Activated CD8-positive, alpha-beta memory T cell treated with anti-CD3 and anti-CD28 coated beads for 24 hours (primary cell): Measurements from ENCODE around the gene EPHB2.

ENCODE experiments used
- DNase-seq: peaks from one replicate; pipeline ENCODE4 v3.0.0-alpha.2; 2020

Gene EPHB2

GRCh38 chr1:22892789-22893188 lies 182.2 kb downstream of the EPHB2 start:
- no peak for DNase-seq

- no peak for DNase-seq
Observed at GRCh38 chr1:22893292-22893691, 182.7 kb downstream of the EPHB2 start.

GRCh38 chr1:22895357-22895756 lies 184.7 kb downstream of the EPHB2 start:
- DNase-seq: no peak

GRCh38 chr1:22896184-22896583 lies 185.5 kb downstream of the EPHB2 start:
- no peak for DNase-seq

GRCh38 chr1:22900451-22900850 lies 189.8 kb downstream of the EPHB2 start:
- no peak for DNase-seq

- no peak for DNase-seq
Observed at GRCh38 chr1:22903113-22903512, 192.5 kb downstream of the EPHB2 start.

- no peak for DNase-seq
Observed at GRCh38 chr1:22906968-22907367, 196.3 kb downstream of the EPHB2 start.

- DNase-seq: no peak
Observed at GRCh38 chr1:22907528-22907927, 196.9 kb downstream of the EPHB2 start.

GRCh38 chr1:22908880-22909426 lies 198.3 kb downstream of the EPHB2 start:
- DNase-seq: no peak

GRCh38 chr1:22910286-22910685 lies 199.6 kb downstream of the EPHB2 start:
- no peak for DNase-seq

- DNase-seq: no peak
Observed at GRCh38 chr1:22910986-22911651, 200.5 kb downstream of the EPHB2 start.

- no peak for DNase-seq
Observed at GRCh38 chr1:22912311-22912710, 201.7 kb downstream of the EPHB2 start.

- no peak for DNase-seq
Observed at GRCh38 chr1:22913421-22914141, 202.9 kb downstream of the EPHB2 start.

- no peak for DNase-seq
Observed at GRCh38 chr1:22914156-22914555, 203.5 kb downstream of the EPHB2 start.

- DNase-seq: no peak
Observed at GRCh38 chr1:22914633-22915217, 204.1 kb downstream of the EPHB2 start.

- DNase-seq: no peak
Observed at GRCh38 chr1:22915231-22915630, 204.6 kb downstream of the EPHB2 start.

GRCh38 chr1:22915816-22916470 lies 205.3 kb downstream of the EPHB2 start:
- no peak for DNase-seq

- DNase-seq: no peak
Observed at GRCh38 chr1:22916471-22916820, 205.8 kb downstream of the EPHB2 start.

- DNase-seq: no peak
Observed at GRCh38 chr1:22917989-22918388, 207.3 kb downstream of the EPHB2 start.

- no peak for DNase-seq
Observed at GRCh38 chr1:22918644-22919043, 208.0 kb downstream of the EPHB2 start.

GRCh38 chr1:22919341-22920025 lies 208.8 kb downstream of the EPHB2 start:
- DNase-seq: no peak

- no peak for DNase-seq
Observed at GRCh38 chr1:22920026-22920733, 209.5 kb downstream of the EPHB2 start.
